Measurements from ENCODE around the gene CRTC3.
"Not testable (repeated sequence)": the region's sequence is repeated elsewhere in the genome, so short reads cannot be mapped to it uniquely, and the experiment has no call there.

CRTC3 gene

DNA sequence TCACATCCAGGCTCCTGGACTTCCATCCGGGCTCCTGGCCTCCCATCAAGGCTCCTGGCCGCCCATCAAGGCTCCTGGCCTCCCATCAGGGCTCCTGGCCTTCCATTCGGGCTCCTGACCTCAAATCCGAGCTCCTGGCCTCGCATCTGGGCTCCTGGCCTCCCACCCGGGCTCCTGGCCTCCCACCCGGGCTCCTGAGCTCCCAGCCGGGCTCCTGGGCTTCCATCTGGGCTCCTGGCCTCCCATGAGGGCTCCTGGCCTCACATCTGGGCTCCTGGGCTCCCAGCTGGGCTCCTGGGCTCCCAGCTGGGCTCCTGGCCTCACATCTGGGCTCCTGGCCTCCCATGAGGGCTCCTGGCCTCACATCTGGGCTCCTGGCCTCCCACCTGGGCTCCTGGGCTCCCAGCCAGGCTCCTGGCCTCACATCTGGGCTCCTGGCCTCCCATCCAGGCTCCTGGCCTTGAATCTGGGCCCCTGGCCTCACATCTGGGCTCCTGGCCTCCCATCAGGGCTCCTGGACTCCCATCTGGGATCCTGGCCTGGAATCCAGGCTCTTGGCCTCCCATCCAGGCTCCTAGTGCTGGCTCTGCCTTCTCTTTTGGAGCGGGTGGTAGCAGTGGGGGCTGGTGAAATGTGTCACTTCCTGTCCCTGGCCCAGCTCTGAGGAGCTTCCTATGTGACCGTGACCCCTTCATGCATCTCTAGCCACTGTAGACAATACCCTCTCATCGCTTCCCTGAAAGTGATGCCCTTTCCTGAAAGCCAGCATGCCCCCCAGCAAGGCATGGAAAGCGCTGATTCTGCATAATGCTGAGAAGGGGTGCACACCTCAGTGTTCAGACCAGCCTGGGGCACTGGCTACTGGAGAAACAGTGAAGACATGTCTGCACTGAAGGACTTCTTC, 124.8 kb downstream of the CRTC3 start:
- no peak for DNase-seq

DNA sequence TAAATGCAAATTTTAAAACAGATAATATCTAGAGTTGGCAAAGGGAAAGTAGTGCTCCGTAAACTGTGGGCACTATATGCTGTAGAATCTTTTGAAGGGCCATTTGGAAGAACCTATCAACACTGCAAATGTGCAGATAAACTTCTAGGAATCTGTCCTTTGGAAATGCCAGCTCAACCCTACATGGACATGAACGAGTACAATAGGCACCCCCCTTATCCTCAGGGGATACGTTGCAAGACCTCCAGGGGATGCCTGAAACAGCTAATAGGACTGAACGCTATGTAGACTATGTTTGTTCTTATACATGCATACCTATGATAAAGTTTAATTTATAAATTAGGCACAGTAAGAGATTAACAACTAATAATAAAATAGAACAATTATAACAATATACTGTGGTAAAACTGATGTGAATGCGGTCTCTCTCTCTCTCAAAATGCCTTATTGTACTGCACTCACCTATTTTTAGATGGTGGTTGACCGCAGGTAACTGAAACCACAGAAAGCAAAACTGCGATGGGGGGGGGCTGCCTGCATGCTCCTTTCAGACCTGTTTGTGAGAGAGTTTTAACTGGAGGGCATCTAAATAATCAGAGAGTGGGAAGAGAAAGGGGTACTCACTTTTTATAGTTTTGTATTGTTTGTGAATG, 127.9 kb downstream of the CRTC3 start:
- peak; percentile 82 for DNase-seq

DNA sequence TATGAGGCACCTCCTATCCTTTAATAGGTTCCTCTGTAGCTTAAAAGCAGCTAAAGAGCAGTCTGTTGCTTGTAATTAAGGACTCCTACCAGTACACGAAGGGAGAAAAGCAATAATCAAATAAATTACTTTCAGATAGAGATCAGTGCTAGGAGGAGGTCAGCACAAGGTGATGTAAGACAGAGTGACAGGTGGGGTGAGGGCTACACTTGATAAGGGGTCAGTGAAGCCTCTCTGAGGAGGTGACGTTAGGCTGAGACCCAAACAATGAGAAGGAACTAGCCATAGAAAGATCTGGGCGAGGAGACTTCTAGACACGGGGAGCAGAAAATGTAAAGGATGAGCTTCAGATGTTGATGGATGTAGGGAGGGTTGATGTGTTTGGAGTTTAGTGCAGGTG, 129.8 kb downstream of the CRTC3 start:
- DNase-seq = no peak

DNA sequence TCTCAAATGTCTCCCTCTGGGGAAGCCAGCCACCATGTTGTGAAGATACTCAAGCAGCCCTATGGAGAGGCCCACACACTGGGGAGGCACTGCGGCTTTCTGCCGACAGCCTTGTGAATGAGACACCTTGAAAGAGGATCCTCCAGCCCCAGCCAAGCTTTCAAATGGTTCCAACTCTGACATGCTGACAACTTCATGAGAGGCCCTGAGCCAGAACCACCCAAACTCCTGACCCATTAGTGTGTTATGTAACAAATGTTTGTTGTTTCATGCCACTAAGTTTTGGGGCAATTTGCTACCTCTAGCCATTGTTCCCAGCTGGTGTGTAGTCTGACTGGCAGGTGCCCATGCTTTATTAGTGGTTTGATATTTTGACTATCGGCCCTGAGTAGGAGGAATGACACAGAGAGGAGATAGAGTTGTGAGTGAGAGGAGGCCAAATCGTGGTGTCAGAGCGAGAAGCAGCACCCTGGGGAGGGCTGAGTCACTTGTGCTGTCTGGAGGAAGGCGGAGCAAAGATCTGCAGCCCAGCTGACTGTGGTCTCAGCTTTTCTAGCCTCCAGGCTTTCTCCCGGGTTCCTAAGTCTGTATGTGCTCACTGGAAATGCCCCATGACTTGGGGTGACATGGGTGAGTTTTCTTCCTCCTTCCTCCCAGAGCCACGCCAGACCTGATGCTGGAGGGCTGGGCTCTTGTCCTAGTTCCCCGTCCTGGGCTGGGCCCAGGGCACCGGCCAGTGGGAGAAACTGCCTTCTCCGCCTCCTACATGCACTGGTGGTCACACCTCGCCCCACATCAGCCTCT, 130.7 kb downstream of the CRTC3 start:
- DNase-seq = peak; percentile 85

DNA sequence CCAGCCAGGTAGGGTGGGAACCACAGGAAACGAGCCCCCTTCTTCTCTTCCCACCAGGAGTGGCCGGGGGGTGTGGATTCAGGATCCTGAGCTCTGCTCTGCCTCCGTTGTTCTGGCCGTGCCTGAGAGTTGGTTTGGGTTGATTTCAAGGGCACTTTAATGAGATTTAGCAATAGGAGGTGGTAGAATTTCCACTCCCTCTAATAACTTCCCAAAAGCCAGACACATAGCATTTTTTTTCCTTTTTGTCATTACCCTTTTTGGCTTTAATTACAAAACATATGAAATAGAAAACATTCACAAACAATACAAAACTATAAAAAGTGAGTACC, 131.2 kb downstream of the CRTC3 start:
- not testable (repeated sequence) for DNase-seq

DNA sequence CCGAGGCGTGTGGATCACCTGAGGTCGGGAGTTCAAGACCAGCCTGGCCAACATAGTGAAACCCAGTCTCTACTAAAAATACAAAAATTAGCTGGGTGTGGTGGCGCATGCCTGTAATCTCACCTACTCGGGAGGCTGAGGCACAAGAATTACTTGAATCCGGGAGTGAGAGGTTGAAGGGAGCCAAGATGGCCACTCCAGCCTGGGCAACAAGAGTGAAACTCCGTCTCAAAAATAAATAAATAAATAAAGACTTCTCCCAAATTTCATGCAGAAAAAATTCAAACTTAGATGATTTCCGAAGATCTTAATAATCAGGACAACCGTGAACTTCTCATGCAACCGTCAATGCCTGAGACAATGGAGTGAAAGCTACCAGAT, 134.3 kb downstream of the CRTC3 start:
- not testable (repeated sequence) for DNase-seq

DNA sequence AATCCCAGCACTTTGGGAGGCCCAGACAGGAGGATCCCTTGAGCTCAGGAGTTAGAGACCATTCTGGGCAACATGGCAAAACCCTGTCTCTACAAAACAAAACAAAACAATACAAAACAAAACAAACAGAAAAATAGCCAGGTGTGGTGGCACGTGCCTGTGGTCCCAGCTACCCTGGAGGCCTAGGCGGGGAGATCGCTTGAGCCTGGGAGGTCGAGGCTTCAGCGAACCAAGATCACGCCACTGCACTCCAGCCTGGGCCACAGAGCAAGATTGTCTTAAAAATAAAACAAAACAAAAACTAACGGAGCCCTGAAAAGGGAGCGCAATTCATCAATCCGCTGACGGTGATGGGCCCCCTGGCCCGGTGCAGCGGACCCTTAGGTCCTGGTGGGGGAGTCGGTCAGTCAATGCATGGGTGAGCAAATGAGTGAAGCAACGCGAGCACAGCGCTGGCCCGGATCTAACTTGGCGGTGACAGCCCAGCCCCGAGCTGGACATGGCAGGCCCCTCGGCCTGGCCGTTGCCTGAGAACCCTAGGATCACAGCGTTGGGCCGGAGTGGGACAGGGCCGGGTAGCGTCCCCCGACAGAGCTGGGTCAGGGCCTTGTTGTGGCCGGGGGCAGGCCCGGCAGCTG, 135.0 kb downstream of the CRTC3 start:
- DNase-seq = no peak

DNA sequence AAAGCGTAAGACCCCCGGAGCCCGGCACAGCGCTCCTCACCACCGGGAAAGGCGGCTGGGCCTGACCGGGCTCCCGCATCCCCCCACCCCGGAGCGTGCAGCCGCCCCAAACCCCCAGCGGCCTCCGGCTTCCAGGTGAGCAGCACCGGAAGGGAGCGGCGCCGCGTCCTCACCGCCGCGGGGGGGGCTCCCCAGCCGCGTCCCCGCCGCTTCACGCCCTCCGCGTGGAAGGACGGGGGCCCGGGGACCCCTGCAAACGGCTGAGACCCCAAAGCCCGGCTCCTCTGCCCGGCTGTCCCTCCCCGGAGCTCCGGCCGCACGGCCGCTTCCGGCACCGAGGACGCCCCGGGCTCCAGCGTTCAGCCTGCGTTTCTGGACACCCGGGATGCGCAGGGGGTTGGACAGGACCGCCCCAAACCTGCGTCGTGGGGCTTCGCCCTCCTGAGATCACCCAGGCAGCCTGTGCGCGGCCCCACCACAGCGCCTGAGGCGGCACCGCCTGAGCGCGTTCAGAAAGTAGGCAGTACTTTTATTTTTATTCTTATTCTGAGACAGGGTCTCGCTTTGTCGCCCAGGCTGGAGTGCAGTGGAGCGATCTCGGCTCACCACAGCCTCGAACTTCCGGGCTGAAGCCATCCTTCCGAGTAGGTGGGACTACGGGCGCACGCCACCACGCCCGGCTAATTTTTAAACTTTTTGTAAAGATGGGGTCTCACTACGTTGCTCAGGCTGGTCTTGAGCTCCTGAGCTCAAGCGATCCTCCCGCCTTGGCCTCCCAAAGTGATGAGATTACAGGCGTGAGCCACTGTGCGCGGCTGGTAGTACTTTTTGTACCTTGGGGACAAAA, 135.8 kb downstream of the CRTC3 start:
- peak; percentile 68 for DNase-seq

DNA sequence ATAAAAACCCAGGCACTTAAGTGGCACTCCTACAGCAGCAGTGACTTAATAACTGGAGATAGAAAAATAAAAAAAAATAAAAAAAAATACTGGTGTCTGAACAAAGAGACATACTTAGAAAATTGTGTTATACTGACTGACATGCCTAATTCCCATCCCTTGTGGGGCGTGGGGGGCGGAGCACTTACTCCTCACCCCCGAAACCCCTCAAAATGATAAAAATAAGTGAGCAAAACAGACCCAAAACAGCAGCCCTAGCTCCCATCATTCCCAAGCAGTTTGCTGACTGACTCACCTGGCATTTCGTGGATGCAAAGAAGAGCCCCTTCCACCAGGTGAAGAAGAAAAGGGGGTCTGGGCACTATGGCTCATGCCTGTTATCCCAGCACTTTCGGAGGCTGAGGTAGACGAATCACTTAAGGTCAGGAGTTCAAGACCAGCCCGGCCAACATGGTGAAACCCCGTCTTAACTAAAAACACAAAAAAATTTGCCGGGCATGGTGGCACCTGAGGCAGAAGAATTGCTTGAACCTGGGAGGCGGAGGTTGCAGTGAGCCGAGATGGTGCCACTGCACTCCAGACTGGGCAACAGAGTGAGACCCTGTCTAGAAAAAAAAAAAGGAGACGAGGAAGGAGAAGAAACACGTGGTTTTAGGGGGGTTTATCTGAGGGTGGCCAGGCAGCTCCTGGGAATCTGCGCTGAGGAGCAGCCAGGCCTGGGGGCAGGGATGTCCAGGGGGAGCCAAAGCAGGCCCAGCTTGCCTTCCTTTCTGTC, 136.6 kb downstream of the CRTC3 start:
- DNase-seq = no peak

DNA sequence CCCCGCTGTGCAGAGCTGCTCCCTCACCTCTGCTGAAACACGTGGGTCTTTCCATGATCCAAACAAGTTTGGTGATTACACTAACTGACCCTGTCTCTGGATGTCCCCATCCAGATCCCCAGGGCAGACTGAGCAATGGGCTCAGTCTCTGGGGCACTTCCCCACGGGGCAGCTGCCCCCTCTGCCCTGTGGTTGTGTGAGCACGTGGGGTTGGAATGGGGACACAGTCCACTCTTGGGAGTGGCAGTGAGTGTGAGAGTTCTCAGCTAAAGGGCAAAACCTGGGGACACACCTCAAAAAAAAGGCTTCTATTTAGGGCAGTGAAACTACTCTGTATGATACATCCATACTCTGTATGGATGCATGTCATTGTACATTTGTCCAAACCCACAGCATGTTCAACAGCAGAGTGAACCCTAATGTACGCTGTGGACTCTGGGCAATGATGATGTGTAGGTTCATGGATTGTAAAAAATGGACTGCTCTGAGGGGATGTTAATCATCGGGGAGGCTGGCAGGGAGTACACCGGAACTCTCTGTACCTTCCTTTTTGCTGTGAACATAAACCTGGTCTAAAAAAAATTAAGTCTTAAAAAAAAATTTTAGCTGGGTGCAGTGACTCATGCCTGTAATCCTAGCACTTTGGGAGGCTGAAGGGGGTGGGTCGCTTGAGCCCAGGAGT, 137.5 kb downstream of the CRTC3 start:
- no peak for DNase-seq

DNA sequence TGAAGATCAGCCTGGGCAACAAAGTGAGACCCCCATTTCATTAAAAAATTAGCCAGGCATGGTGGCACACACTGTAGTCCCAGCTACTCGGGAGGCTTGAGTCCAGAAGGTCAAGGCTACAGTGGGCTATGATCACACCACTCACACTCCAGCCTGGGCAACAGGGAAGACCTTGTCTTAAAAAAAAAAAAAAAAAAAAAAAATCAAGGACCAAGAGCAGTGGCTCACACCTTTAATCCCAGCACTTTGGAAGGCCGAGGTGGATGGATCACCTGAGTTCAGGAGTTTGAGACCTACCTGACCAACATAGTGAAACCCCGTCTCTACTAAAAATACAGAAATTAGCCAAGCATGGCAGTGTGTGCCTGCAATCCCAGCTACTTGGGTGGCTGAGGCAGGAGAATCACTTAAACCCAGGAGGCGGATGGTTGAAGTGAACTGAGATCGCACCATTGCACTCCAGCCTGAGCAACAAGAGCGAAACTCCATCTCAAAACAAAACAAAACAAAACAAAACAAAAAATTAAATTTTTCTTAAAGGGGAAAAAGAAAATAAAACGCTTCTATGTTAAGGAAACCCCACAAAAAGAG, 138.1 kb downstream of the CRTC3 start:
- DNase-seq = not testable (repeated sequence)

DNA sequence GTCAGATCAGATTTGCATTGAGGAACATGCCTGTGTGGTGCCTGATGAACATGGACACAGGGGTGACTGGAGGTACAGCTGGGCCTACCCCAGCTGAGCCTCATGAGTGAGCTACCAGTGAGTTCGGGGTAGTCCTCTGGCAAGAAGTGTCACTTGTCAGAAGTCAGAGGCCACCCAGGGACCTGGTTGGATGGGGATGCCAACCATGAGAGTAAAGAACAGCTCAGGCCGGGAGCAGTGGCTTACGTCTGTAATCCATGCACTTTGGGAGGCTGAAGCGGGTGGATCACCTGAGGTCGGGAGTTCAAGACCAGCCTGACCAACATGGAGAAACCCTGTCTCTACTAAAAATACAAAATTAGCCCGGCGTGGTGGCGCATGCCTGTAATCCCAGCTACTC, 140.9 kb downstream of the CRTC3 start:
- DNase-seq = not testable (repeated sequence)

DNA sequence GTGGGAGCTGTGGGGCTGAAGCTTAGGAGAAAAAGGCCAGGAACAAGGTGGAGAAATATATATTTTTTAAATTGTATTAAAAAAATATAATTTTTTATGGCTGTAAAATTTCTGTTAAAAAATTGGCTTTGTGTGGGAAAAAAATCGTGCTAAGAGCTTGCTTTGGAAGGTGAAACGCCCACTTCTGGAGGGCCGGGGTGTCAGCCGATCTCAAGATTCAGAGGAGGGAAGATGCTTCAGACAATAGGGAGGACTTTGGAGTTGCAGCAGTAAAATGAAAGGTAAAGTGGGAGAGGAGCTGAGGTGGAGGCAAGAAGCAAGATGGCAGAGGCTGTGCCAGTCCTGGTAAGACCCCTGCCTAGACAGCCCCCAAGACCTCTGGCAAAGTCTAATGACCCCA, 141.5 kb downstream of the CRTC3 start:
- DNase-seq = no peak

DNA sequence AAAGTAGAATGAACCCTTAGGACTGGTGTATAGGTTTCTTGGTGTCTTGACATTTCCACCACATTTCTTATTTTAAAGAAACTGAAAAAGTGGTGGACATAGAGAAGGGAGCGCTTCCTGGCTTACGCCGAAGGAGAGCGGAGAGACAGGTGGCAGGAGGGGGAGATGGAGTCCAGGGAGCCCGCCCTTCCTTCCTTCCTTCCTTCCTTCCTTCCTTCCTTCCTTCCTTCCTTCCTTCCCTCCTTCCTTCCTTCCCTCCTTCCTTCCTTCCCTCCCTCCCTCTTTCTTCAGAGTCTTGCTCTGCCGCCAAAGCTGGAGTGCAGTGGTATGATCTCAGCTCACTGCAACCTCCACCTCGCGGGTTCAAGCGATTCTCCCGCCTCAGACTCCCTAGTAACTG, 143.6 kb downstream of the CRTC3 start:
- DNase-seq = not testable (repeated sequence)

DNA sequence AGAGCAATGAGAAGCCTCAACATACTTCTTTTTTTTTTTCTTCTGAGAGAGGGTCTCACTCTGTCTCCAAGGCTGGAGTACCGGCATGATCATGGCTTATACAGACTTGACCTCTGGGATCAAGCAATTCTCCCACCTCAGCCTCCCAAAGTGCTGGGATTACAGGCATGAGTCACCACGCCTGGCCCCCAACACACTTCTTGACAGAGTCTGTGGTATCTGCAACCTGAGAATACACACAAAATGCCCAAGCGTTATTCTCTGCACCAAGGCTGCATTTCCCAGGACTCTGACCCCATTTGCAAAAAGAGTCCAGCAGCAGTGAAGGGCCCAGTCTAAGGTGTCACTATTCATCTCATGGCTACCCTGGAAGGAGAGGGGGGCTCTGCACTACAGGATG, 144.8 kb downstream of the CRTC3 start:
- DNase-seq = no peak

DNA sequence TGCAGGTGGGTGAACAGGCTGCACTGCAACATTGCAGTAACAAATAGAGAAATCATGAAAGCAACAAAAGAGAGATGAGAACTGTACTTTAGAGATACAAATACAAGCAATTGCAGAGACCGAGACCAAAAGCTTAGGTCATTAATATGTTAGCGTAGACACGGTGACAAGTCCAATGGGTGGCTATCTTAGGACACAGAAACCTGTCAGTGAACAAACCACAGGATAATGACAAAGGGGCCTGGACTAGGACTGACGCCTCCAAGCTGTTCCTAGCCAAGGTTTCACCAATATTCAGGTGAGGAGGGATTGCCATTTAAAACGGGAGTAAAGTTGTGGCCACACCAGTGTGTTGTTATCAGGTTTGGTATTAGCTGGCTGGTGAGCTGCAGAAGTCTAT, 145.7 kb downstream of the CRTC3 start:
- no peak for DNase-seq

DNA sequence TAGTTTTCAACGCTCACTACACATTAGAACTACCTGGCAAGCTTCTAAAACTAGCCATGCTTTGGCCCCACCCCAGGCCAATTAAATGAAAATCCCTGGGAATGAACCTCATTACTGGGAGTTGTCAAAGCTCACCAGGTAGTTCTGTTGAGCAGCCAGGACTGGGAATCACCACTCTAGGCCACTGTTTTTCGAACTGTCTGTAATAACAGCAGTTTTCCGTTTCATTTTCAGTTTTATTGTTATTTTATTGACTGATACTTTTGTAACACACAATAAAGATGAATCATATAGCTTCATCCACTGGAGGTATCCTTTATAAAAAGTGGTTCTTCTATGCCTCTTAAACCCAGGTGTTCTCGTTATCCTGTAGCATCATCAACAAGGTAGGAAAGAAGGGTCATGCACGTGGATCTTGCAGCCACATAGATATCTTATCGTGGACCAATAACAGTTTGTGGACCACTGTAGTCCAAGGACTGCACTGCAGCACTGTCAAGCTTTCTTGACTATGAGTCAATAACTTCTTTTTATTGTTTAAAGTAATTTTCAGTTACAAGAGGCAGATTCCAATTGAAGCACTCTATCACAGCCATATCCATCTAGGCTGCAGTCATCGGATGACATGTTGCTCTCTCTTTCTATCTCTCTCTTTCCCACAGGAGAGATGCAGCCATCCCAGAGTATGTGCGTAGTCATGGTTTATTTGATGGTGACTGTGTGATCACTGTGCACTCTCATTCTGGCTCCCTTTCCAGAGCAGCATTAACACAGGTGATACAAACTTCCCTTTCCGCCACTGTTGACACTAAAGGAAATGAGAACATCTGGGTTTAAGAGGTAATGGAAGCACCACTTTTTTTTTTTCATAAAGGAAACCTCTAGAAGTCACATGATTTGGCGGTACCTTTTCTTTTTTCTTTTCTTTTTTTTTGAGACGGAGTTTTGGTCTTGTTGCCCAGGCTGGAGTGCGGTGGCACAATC, 148.4 kb downstream of the CRTC3 start:
- DNase-seq = no peak

DNA sequence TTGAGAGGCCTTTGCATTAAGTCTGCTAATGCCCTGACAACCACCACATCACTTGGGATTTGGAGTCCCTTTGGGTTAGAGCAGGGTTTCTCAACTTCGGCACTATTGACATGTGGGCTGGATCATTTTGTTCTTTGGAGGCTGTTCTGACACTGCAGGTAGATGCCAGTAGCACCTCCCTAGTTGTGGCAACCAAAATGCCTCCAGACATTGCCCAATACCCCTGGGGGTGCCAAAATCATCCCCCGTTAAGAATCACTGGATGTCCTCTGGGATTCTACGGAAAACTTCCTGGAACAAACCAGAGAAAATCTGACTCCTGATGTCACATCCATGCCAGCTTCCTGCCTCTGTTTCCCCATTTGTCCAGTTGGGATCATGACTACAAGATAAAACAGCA, 150.2 kb downstream of the CRTC3 start:
- no peak for DNase-seq

DNA sequence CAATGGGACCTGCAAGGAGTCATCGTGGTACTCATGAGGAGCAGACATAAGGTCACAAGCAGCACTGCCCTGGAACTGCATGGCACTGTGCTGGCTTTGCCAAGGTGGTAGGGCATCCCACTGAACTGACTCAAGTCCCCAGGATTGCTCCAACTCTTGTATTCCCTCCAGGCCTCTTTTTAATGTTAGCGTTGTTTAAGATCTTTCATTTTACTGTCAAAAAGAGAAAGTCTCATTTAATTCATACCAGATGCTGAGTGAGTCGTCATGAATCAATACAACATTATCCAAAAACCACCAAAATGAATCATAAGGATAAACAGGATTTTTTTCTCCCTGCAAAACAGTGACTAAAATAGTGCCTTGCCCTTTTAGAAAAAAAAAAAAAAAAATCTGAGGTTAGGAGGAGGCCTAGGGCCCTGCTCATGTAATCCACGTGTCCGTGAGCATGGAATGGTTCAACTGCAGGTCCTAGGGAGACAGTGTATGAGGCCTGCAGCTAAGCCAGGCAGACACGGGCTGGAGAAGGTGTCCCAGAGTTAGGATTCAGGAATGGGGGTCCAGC, 150.7 kb downstream of the CRTC3 start:
- DNase-seq = no peak
